Endodermal cell (in vitro differentiated cells): ENCODE results near the gene NCS1. TPM values are rescaled to one million over a fixed set of nuclear protein-coding genes. Genes with fewer than 3 reads are reported as not detected.

Experiments
- DNase-seq: peaks from one replicate; pipeline ENCODE4 v3.0.0-alpha.2; 2017
- H3K27ac ChIP-seq: 2 replicates; pipeline ENCODE4 v1.5.1; 2013; ENCODE audit warnings: mild to moderate bottlenecking, low read depth, low read length, moderate library complexity
- H3K27me3 ChIP-seq: 2 replicates; pipeline ENCODE4 v1.6.1; 2013; ENCODE audit warnings: mild to moderate bottlenecking, low read length, moderate library complexity; ENCODE audit not compliant: insufficient read depth, control insufficient read depth, poor library complexity, severe bottlenecking
- H3K36me3 ChIP-seq: 2 replicates; pipeline ENCODE4 v1.7.0; 2013; ENCODE audit warnings: mild to moderate bottlenecking, low read length, moderate library complexity; ENCODE audit not compliant: control insufficient read depth, insufficient read depth
- H3K4me1 ChIP-seq: one replicate; pipeline ENCODE4 v1.7.0; 2013; ENCODE audit warnings: low read length; ENCODE audit not compliant: control insufficient read depth, insufficient read depth
- H3K4me3 ChIP-seq: 2 replicates; pipeline ENCODE4 v1.5.1; 2013; ENCODE audit warnings: mild to moderate bottlenecking, low read length, moderate library complexity
- H3K9ac ChIP-seq: 2 replicates; pipeline ENCODE4 v1.6.1; 2013; ENCODE audit warnings: mild to moderate bottlenecking, low read length, moderate library complexity; ENCODE audit not compliant: poor library complexity, severe bottlenecking; ENCODE audit errors: extremely low read depth
- H3K9me3 ChIP-seq: 2 replicates; pipeline ENCODE4 v1.6.1; 2013; ENCODE audit warnings: mild to moderate bottlenecking, low read length, moderate library complexity; ENCODE audit not compliant: control insufficient read depth
- H3K27ac Mint-ChIP-seq: 2 replicates; pipeline ENCODE4 v1.8.0; 2020; ENCODE audit warnings: mixed read lengths
- H3K27me3 Mint-ChIP-seq: 2 replicates; pipeline ENCODE4 v1.8.0; 2021; ENCODE audit warnings: mild to moderate bottlenecking, mixed read lengths; ENCODE audit not compliant: insufficient read depth
- H3K36me3 Mint-ChIP-seq: 2 replicates; pipeline ENCODE4 v1.8.0; 2020; ENCODE audit warnings: low read depth, mixed read lengths
- H3K4me1 Mint-ChIP-seq: 2 replicates; pipeline ENCODE4 v1.8.0; 2020; ENCODE audit warnings: mixed read lengths
- H3K4me3 Mint-ChIP-seq: 2 replicates; pipeline ENCODE4 v1.8.0; 2020; ENCODE audit warnings: mild to moderate bottlenecking, moderate library complexity, mixed read lengths
- H3K9me3 Mint-ChIP-seq: 2 replicates; pipeline ENCODE4 v1.8.0; 2020; ENCODE audit warnings: mild to moderate bottlenecking, mixed read lengths
- CTCF ChIP-seq: fragments of 200-600 bp; sonication (generic); conservative IDR thresholded peaks from 2 replicates; pipeline ENCODE4 v1.5.0; 2021; ENCODE audit warnings: antibody characterized with exemption, mild to moderate bottlenecking
- WGBS, 2 experiments: methylation state at CpG; one replicate each; pipeline versions ENCODE4 v1.1.5 to v1.1.7; 2013; ENCODE audit warnings: missing lambda C conversion rate in 2 of 2, mixed read lengths in 1 of 2; ENCODE audit not compliant: insufficient coverage in 1 of 2, insufficient read length in 1 of 2; 5-methylcytosine and 5-hydroxymethylcytosine counted together
- total RNA-seq, 2 donors: library from RNA; stranded (reverse); fragmentation: NEBNext Ultra II Directional in 1 of 2; extraction: Animal tissue kit (Norgen Biotek cat#: 25700) in 1 of 2; gene quantifications; 2 replicates in 1 of 2; 3 replicates in 1 of 2; pipeline ENCODE4 v1.2.1, GENCODE V29; 2021

NCS1 gene
- total RNA-seq, 2 donors from 2014 or later, result 40.6 to 47.7 TPM

GRCh38 chr9:130237763-130238524 is 65.7 kb downstream of the NCS1 start:
- no peak overlapping the region for H3K27ac ChIP-seq
- no peaks in the 10 kb centered on the region for H3K36me3 ChIP-seq
- WGBS, 2 experiments, result 95% methylated on average over 14 to 17 of the region's 17 CpGs
- peaks cover 13% of the 10 kb centered on the region for H3K4me1 Mint-ChIP-seq
- H3K36me3 Mint-ChIP-seq, result peaks cover 7% of the 10 kb centered on the region
- no peaks in the 10 kb centered on the region for H3K27me3 ChIP-seq
- no peak overlapping the region for H3K4me3 Mint-ChIP-seq
- H3K9ac ChIP-seq, result no peak overlapping the region
- DNase-seq, result peak; percentile 61
- H3K9me3 ChIP-seq, result no peaks in the 10 kb centered on the region
- no peaks in the 10 kb centered on the region for H3K9me3 Mint-ChIP-seq
- H3K4me1 ChIP-seq, result no peaks in the 10 kb centered on the region
- no peak overlapping the region for H3K27ac Mint-ChIP-seq
- H3K4me3 ChIP-seq, result no peak overlapping the region
- no peak for TF ChIP-seq CTCF
- peaks cover 4% of the 10 kb centered on the region for H3K27me3 Mint-ChIP-seq

- H3K4me3 Mint-ChIP-seq, result no peak overlapping the region
- TF ChIP-seq CTCF, result no peak
- no peak overlapping the region for H3K27ac Mint-ChIP-seq
- no peak overlapping the region for H3K27ac ChIP-seq
- no peak overlapping the region for H3K4me3 ChIP-seq
- peaks cover 7% of the 10 kb centered on the region for H3K27me3 Mint-ChIP-seq
- no peaks in the 10 kb centered on the region for H3K27me3 ChIP-seq
- no peaks in the 10 kb centered on the region for H3K36me3 ChIP-seq
- H3K9ac ChIP-seq, result no peak overlapping the region
- WGBS, 2 experiments, result 92 to 97% methylated on average over 3 of the region's 3 CpGs
- H3K9me3 Mint-ChIP-seq, result no peaks in the 10 kb centered on the region
- no peaks in the 10 kb centered on the region for H3K9me3 ChIP-seq
- H3K4me1 ChIP-seq, result no peaks in the 10 kb centered on the region
- DNase-seq, result no peak
- peaks cover 17% of the 10 kb centered on the region for H3K4me1 Mint-ChIP-seq
- no peaks in the 10 kb centered on the region for H3K36me3 Mint-ChIP-seq
Observed at GRCh38 chr9:130239363-130239695, 67.1 kb downstream of the NCS1 start.

GRCh38 chr9:130239741-130240241 is 67.6 kb downstream of the NCS1 start:
- H3K4me1 Mint-ChIP-seq, result peaks cover 17% of the 10 kb centered on the region
- peak; percentile 55 for DNase-seq
- H3K9me3 Mint-ChIP-seq, result no peaks in the 10 kb centered on the region
- Histone ChIP-seq H3K27me3 (no peaks in the 10 kb centered on the region), H3K9me3 (no peaks in the 10 kb centered on the region), H3K27ac (no peak overlapping the region), H3K36me3 (no peaks in the 10 kb centered on the region), H3K4me3 (no peak overlapping the region), H3K4me1 (no peaks in the 10 kb centered on the region), H3K9ac (no peak overlapping the region)
- H3K27me3 Mint-ChIP-seq, result peaks cover 7% of the 10 kb centered on the region
- no peak for TF ChIP-seq CTCF
- no peak overlapping the region for H3K4me3 Mint-ChIP-seq
- 82% methylated on average over 3 to 9 of the region's 9 CpGs for WGBS, 2 experiments
- H3K36me3 Mint-ChIP-seq, result no peaks in the 10 kb centered on the region
- no peak overlapping the region for H3K27ac Mint-ChIP-seq
